HG03432 (cell line): ENCODE data around the gene ZNF555.
A peak's percentile ranks its signal among the peaks of the same experiment; 100 is the strongest.
"Not testable (repeated sequence)": the region's sequence is repeated elsewhere in the genome, so short reads cannot be mapped to it uniquely, and the experiment has no call there.

Experiments
- ATAC-seq: cut with Tn5 transposase; IDR thresholded peaks from one replicate; pipeline ENCODE4 v1.9.1; 2021; ENCODE audit warnings: mild to moderate bottlenecking, moderate library complexity; ENCODE audit not compliant: unreplicated experiment

Gene ZNF555

GRCh38 chr19:2840794-2841791, at the start of gene ZNF555:
Gene ZNF555 (plus strand): TSS chr19:2841475. CDS start chr19:2841573, 98 bp downstream.
- ATAC-seq, result peak; percentile 93

DNA sequence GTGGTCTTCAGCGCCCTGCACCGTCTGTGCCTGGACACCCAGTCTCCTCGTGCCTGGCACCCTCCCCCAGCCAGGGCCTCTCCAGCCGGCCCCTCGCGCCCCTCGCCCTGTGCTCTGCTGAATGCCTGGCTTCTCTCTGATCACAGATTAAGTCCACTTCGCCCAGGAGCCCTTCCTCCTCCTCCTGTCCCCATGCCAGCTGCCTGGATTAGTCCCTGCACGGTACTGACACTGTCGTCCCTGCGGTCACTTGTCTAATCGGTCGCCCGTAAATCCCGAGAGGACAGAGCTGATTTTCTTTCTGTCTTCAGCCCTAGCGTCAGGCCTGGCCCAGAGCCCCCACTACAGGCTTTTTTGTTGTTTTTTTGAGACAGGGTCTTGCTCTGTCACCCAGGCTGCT, 49.4 kb upstream of the ZNF555 start:
- ATAC-seq, result no peak

- ATAC-seq, result not testable (repeated sequence)
Observed at GRCh38 chr19:2792666-2793065, 48.6 kb upstream of the ZNF555 start.

DNA sequence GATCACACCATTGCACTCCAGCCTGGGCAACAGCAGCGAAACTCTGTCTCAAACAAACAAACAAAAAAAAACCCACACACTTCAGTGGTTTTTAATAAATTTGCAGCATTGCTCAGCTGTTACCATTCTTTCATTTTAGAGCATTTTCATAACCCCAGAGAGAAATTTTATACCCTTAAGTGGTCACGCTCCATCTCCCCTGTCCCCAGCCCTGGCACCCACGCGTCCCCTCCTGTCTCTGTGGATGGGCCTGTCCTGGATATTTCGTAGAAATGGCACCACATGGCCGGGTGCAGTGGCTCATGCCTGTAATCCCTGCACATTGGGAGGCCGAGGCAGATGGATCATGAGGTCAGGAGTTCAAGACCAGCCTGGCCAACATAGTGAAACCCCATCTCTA, 48.1 kb upstream of the ZNF555 start:
- no peak for ATAC-seq

- ATAC-seq, result no peak
Observed at GRCh38 chr19:2793577-2793976, 47.7 kb upstream of the ZNF555 start.

DNA sequence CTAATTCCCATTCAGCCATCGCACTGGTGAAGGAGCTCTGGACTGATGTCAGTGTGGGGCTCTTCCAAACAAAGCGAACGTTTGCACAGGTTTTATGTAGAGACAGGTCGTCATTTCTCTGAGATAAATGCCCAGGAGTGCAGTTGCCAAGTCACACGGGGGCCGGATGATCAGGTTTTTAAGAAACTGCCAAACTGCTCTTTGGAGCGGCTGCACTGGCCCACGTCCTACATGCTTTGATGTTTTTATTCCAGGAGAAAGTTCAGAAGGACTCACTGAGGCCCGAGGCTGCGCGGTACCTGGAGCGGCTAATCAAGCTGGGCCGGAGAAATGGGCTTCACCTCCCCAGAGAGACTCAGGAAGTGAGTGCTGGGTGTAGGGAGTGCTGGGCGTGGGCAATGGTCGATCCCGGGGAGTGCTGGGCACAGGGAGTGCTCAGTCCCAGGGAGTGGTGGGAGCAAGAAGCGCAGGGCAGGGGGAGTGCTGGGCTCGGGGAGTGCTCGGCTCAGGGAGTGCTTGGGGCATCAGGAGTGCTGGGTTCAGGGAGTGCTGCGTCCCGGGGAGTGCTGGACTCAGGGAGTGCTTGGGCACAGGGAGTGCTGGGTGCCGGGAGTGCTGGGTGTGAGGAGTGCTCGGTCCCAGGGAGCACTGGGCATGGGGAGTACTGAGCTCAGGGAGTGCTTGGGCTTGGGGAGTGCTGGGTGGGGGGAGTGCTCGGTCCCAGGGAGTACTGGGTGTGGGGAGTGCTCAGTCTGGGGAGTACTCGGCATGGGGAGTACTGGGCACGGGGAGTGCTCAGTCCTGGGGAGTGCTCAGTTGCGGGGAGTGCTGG, 45.2 kb upstream of the ZNF555 start:
- no peak for ATAC-seq

DNA sequence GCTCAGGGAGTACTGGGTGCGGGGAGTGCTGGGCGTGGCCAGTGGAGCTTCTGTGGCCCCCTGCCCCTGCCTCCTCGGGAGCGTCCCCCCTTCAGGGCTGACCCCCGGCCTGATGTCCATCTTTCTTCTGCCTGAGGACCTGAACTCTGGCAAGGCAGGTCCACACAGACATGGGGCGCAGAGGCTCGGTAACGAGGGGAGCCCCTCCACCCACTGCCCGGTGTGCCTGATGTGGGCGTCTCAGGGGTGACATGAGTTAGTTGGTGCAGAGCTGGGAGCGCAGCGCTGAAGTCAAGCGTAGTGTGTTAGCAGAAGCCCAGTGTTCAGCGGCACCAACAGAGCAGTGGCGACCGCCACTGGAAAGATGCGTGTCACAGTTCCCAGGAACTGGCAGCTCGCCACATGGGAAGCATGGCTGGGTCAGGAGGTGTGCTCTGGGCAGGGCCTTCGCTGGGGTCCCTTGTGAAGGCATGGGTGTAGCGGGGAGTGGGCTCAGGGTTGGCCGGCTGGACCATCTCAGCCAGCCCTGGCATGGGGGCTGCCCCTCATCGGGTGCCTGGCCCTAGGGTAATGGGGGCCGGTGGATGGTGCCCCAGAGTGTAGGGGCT, 44.5 kb upstream of the ZNF555 start:
- no peak for ATAC-seq

DNA sequence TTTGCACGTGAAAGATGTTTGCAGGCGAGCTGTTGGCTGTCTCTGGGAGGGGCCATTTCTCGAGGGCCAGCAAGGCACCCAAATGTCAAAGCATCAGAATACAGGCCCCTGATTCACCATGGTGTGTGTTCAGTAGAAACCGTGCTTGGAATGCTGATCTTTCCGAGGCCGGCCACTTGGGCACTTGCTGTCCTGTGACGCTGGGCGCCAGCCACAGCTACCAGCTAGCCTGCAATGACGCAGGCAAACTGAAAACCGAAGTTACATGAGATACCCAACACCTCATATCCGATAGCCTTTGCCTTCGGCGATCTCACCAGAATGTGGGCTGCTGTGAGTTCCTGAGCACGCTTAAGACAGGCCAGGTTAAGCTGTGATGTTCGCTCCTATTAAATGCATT, 44.0 kb upstream of the ZNF555 start:
- no peak for ATAC-seq

- no peak for ATAC-seq
Observed at GRCh38 chr19:2798158-2798685, 43.1 kb upstream of the ZNF555 start.

DNA sequence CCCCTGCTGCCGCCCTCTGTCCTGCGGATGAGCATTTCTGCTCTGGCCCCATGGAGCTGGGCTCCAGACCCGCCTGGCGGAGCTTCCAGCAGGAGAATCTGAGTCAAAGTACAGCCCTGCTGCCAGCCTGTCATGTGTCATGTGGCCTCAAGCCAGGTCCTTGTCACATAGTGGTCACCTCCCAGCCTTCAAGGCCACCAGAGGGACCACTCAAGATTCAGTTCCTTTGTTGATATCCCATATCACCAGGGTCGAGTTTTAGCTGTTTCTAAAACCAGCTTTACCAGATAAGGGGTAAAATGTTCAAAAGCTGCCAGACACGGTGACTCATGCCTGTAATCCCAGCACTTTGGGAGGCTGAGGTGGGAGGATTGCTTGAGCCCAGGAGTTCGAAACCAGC, 42.5 kb upstream of the ZNF555 start:
- ATAC-seq, result no peak

- no peak for ATAC-seq
Observed at GRCh38 chr19:2799273-2800020, 41.8 kb upstream of the ZNF555 start.

DNA sequence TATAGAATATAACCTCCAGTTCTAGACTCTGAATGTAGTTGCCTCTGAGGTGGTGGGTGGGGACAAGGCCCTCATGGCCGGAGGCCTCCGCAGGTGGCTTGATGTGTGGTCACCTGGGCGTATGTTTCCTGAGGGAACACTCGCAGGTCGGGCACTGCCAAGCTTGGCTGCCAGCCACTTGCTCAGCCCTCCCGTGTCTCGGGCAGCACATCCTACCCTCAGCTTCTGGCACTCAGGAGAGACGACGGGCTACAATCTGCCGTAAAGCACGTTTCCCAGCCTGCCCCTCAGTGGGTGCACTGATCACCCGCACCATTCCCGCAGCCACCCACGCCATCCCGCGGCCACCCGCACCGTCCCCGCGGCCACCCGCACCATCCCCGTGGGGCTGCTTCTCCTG, 40.8 kb upstream of the ZNF555 start:
- ATAC-seq, result no peak

GRCh38 chr19:2802826-2803225, 38.4 kb upstream of the ZNF555 start:
- ATAC-seq, result no peak

- ATAC-seq, result no peak
Observed at GRCh38 chr19:2803486-2804155, 37.7 kb upstream of the ZNF555 start.

DNA sequence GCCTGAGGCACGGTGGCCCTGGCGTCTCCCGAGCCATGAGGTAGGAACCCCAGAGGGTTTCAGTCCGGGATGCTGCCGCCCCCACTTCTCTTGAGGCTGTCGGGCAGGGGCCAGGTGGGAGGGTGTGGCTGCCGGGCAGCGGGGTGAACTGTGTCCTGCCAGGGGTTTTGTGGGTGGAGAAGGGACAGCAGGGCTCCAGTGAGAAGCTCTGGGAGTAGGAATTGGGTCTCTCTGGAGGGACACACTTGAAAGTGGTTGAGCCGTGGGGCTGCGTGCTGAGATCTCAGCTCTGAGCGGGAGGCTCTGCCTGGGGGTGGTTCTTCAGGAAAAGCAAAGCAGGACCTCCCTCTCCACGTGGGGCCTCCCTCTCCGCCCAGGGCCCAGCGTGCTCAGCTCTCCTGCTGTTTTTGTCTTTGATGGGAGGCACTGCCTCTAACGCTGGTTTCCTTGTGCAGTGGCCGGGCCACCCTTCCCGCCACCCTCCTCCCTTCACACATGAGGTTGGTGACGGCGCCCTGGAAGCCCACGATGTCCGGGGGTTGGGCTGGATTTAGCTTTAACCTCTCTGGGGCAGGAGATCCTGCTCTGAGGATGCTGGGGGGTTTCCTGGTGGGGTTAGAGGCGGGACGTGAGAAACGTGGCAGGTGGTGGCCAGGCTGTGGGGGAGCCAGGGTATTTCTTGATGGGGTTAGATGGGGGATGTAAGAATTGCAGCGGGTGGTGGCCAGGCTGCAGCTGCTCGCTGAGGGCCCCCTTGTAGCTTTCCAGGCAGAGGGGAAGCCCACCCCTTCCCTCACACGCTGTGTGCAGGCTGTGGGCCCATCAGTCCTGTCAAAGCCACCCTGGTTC, 36.9 kb upstream of the ZNF555 start:
- no peak for ATAC-seq

DNA sequence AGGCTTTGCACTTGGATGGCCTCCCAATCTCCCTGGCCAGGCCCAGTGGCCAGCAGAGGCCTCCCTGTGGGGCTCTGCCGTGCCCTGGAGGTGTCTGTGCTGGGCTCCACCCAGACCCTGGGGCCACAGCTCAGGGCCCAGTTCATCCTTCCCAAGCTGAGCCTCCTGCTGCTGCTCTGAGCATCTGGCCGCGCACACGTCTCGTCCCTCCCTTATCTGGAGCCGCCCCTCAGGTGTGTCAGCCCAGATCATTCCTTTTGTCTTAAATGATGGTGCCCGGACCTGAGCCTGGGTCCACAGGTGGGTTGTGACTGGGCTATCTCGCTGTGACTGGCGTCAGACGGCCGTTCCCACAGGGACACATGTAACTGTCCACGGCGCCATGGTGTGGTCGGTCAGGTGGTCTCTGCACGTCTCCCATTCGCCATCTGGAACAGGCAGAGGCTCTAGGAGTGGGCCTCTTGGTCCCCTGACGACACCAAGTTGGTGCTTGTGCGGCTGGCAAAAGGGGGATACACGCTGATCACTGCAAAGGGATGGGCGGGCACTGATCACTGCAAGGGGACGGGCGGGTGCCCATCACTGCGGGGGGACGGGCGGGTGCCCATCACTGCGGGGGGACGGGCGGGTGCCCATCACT, 35.9 kb upstream of the ZNF555 start:
- no peak for ATAC-seq

- no peak for ATAC-seq
Observed at GRCh38 chr19:2805991-2806649, 35.2 kb upstream of the ZNF555 start.
